GM10248 (cell line): ENCODE measurements around the gene CCDC175.
A peak's percentile ranks its signal among the peaks of the same experiment; 100 is the strongest.

Experiments used
- CTCF ChIA-PET: fragments of 300-600 bp; sonication (Branson Sonifier 250); formaldehyde crosslinking; extraction: SDS; loops from one replicate; lab custom pipeline; 2021; ENCODE audit warnings: antibody characterized with exemption; lab: Yijun Ruan, JAX
- POLR2A ChIA-PET: fragments of 350-650 bp; sonication (Branson Sonifier 250); formaldehyde crosslinking; extraction: SDS; loops from one replicate; lab custom pipeline; 2020; ENCODE audit warnings: antibody characterized with exemption; lab: Yijun Ruan, JAX
- DNase-seq: peaks from one replicate; pipeline ENCODE4 v3.0.0; 2012; ENCODE audit errors: extremely low spot score
- TF ChIP-seq, protein P1 (sequence below): IDR thresholded peaks from 2 replicates; pipeline ENCODE4 v1.5.1; 2012; ENCODE audit warnings: mild to moderate bottlenecking, low read depth; ENCODE audit errors: extremely low read depth, missing control alignments, control extremely low read depth

Gene CCDC175

GRCh38 chr14:59475709-59476108 lies 100.9 kb downstream of the CCDC175 start:
- no peak for DNase-seq
- CTCF ChIA-PET = interaction anchor here (5.0 kb wide), 1 partner anchor 8 kb away, joined by 34 read pairs; the partner anchor contains the start of genes JKAMP and L3HYPDH
- TF ChIP-seq, protein P1, sequence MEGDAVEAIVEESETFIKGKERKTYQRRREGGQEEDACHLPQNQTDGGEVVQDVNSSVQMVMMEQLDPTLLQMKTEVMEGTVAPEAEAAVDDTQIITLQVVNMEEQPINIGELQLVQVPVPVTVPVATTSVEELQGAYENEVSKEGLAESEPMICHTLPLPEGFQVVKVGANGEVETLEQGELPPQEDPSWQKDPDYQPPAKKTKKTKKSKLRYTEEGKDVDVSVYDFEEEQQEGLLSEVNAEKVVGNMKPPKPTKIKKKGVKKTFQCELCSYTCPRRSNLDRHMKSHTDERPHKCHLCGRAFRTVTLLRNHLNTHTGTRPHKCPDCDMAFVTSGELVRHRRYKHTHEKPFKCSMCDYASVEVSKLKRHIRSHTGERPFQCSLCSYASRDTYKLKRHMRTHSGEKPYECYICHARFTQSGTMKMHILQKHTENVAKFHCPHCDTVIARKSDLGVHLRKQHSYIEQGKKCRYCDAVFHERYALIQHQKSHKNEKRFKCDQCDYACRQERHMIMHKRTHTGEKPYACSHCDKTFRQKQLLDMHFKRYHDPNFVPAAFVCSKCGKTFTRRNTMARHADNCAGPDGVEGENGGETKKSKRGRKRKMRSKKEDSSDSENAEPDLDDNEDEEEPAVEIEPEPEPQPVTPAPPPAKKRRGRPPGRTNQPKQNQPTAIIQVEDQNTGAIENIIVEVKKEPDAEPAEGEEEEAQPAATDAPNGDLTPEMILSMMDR = no peak
- POLR2A ChIA-PET = no interaction called here

GRCh38 chr14:59474172-59474571 lies 102.4 kb downstream of the CCDC175 start:
- TF ChIP-seq, protein P1 = no peak
- ChIA-PET CTCF (interaction anchor here (1.4 to 5.0 kb wide), 3 partner anchors 10 to 23 kb away, joined by 5 to 34 read pairs (median 6); partner anchors contain the start of genes JKAMP and L3HYPDH), POLR2A (no interaction called here)
- DNase-seq = no peak

DNA sequence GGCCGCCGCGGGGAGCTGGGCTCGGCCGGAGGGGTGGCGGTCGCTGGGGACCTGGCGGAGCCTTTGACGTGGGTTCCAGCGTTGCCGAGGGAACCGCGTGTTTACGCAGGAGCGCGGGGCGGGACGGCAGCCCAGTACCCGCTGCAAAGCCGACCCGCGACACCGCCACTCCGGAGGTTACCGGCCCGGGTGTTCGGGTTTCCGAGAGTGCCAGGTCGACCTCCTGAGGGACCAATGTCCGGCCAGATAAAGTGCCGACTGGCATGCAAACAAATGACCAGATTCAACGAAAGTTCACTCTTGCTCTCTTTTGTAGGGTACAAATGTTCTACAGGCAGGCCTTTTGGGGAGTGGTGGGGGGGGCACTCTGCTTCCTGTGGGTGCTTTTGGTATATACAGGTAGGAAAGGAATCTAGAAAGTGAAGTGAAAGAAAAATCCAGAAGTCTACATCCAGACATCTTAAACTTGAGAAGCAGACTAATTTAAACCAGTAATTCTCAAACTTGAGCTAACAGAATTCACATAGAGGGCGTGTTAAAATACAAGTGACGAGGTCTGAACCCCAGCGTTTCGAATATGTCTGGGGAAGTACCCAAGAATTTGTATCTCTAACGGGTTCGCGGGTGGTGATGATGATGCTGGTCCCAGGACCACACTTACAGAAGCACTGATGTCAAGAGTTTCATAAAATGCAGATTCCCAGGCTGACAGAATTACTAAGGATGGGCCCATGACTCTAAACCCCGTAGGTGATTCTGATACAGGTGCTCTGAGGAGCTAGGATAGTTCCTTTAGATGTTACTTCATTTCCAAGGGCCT lies 111.1 kb downstream of the CCDC175 start, which contains the start of gene GPR135:
Gene GPR135, minus strand, starts transcription at position 65 of the 820 bp plus-strand sequence. CDS start 154 bp downstream, outside the sequence.
- DNase-seq = no peak
- POLR2A ChIA-PET = no interaction called here
- CTCF ChIA-PET = interaction anchor here (0.8 to 2.3 kb wide), 3 partner anchors 15 to 41 kb away, joined by 3 to 6 read pairs (median 4); partner anchors contain the start of genes JKAMP and L3HYPDH
- TF ChIP-seq, protein P1 = no peak

GRCh38 chr14:59464486-59465315 lies 111.9 kb downstream of the CCDC175 start:
- ChIA-PET POLR2A (no interaction called here), CTCF (interaction anchor here (1.0 to 2.3 kb wide), 5 partner anchors 8 to 42 kb away, joined by 3 to 6 read pairs (median 5); partner anchors contain the start of genes JKAMP and L3HYPDH)
- DNase-seq = peak; percentile 80
- TF ChIP-seq, protein P1 = no peak

- ChIA-PET POLR2A (no interaction called here), CTCF (interaction anchor here (1.0 to 2.3 kb wide), 6 partner anchors 9 to 430 kb away, joined by 3 to 6 read pairs (median 4); partner anchors contain the start of genes JKAMP and L3HYPDH)
- DNase-seq = peak; percentile 47
- TF ChIP-seq, protein P1 = no peak
These were observed 112.7 kb downstream of the CCDC175 start for GRCh38 chr14:59463787-59464485.
